Skeletal muscle satellite cell (primary cell): Measurements from ENCODE around the gene CILP. TPM values are rescaled to one million over a fixed set of nuclear protein-coding genes. Genes with fewer than 3 reads are reported as not detected.

Experiments
- H3K27me3 ChIP-seq: 2 replicates; pipeline ENCODE4 v1.7.0; 2013; ENCODE audit warnings: low read length; ENCODE audit not compliant: control insufficient read depth, insufficient read depth
- H3K36me3 ChIP-seq: 2 replicates; pipeline ENCODE4 v1.7.0; 2013; ENCODE audit warnings: mild to moderate bottlenecking, control low read depth, low read length; ENCODE audit not compliant: insufficient read depth
- H3K4me1 ChIP-seq: 2 replicates; pipeline ENCODE4 v1.7.0; 2013; ENCODE audit warnings: low read length; ENCODE audit not compliant: control insufficient read depth, insufficient read depth
- H3K4me2 ChIP-seq: 2 replicates; pipeline ENCODE4 v1.7.0; 2013; ENCODE audit warnings: mild to moderate bottlenecking, low read length
- H3K4me3 ChIP-seq: 2 replicates; pipeline ENCODE4 v1.7.0; 2013; ENCODE audit warnings: low read length
- H3K9ac ChIP-seq: 2 replicates; pipeline ENCODE4 v1.7.0; 2013; ENCODE audit warnings: mild to moderate bottlenecking, low read depth, low read length, moderate library complexity
- H3K9me3 ChIP-seq: replicated peaks from 2 replicates; pipeline ENCODE4 v1.7.0; 2013; ENCODE audit warnings: mild to moderate bottlenecking, control low read depth, low read length
- small RNA-seq: library from RNA; depleted of rRNA; stranded (forward); fragments of <200 nt; gene quantifications from one replicate; pipeline ENCODE3, GENCODE V24; 2012

Gene CILP

GRCh38 chr15:65172531-65172930 is 38.7 kb downstream of the CILP start:
- Histone ChIP-seq H3K36me3 (peaks cover 40% of the 10 kb centered on the region), H3K27me3 (no peaks in the 10 kb centered on the region), H3K4me2 (no peak overlapping the region), H3K9ac (no peak overlapping the region), H3K4me3 (no peak overlapping the region), H3K4me1 (no peaks in the 10 kb centered on the region), H3K9me3 (no peaks in the 10 kb centered on the region)

- Histone ChIP-seq H3K27me3 (no peaks in the 10 kb centered on the region), H3K36me3 (peaks cover 36% of the 10 kb centered on the region), H3K4me3 (no peak overlapping the region), H3K4me1 (no peaks in the 10 kb centered on the region), H3K9me3 (no peaks in the 10 kb centered on the region), H3K9ac (no peak overlapping the region), H3K4me2 (no peak overlapping the region)
Measured at GRCh38 chr15:65171428-65171827, 39.8 kb downstream of the CILP start.

- H3K9ac ChIP-seq: no peak overlapping the region
- H3K9me3 ChIP-seq: no peaks in the 10 kb centered on the region
- no peaks in the 10 kb centered on the region for H3K27me3 ChIP-seq
- H3K4me3 ChIP-seq: no peak overlapping the region
- no peak overlapping the region for H3K4me2 ChIP-seq
- peaks cover 37% of the 10 kb centered on the region for H3K36me3 ChIP-seq
- H3K4me1 ChIP-seq: no peaks in the 10 kb centered on the region
Measured at GRCh38 chr15:65165875-65166274, 45.4 kb downstream of the CILP start.

- H3K36me3 ChIP-seq: peaks cover 34% of the 10 kb centered on the region
Measured at GRCh38 chr15:65164139-65164538, 47.1 kb downstream of the CILP start.

GRCh38 chr15:65163041-65163440 is 48.2 kb downstream of the CILP start:
- Histone ChIP-seq H3K9ac (no peak overlapping the region), H3K36me3 (peaks cover 40% of the 10 kb centered on the region), H3K9me3 (no peaks in the 10 kb centered on the region), H3K27me3 (no peaks in the 10 kb centered on the region), H3K4me3 (no peak overlapping the region), H3K4me2 (no peak overlapping the region), H3K4me1 (no peaks in the 10 kb centered on the region)

More at GRCh38 chr15:65164139-65164538, 47.1 kb downstream of the CILP start:
- Histone ChIP-seq H3K9ac (no peak overlapping the region), H3K4me3 (no peak overlapping the region), H3K27me3 (no peaks in the 10 kb centered on the region), H3K9me3 (no peaks in the 10 kb centered on the region), H3K4me1 (no peaks in the 10 kb centered on the region), H3K4me2 (no peak overlapping the region)

- Histone ChIP-seq H3K4me1 (no peaks in the 10 kb centered on the region), H3K27me3 (no peaks in the 10 kb centered on the region), H3K4me3 (no peak overlapping the region), H3K36me3 (peaks cover 56% of the 10 kb centered on the region), H3K9me3 (no peaks in the 10 kb centered on the region), H3K4me2 (no peak overlapping the region), H3K9ac (no peak overlapping the region)
Measured at GRCh38 chr15:65156692-65157091, 54.6 kb downstream of the CILP start.

DNA sequence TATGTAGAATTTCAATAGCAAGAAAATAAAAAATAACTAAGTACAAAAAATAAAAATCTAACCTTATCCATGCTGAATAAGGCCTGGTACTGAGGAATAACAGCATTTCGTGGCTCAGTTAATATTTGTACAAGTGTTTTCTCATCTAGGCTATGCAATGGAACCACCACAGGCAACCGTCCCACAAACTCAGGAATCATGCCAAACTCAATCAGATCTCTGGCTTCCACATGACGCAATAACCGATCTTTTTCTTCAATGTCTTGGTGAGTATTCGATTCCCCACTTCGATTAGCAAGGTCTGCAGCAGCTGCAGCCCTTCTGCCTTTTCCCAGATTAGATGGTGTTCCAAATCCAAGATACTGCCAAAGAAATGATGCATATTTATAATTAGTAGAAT is 56.6 kb downstream of the CILP start:
- no peak overlapping the region for H3K4me3 ChIP-seq
- no peaks in the 10 kb centered on the region for H3K27me3 ChIP-seq
- no peaks in the 10 kb centered on the region for H3K4me1 ChIP-seq
- peaks cover 67% of the 10 kb centered on the region for H3K36me3 ChIP-seq
- H3K4me2 ChIP-seq: no peak overlapping the region
- no peak overlapping the region for H3K9ac ChIP-seq
- no peaks in the 10 kb centered on the region for H3K9me3 ChIP-seq

- Histone ChIP-seq H3K36me3 (peaks cover 37% of the 10 kb centered on the region), H3K9me3 (no peaks in the 10 kb centered on the region), H3K4me2 (no peak overlapping the region), H3K4me3 (no peak overlapping the region), H3K9ac (no peak overlapping the region), H3K27me3 (no peaks in the 10 kb centered on the region), H3K4me1 (no peaks in the 10 kb centered on the region)
Measured at GRCh38 chr15:65147902-65148301, 63.4 kb downstream of the CILP start.

DNA sequence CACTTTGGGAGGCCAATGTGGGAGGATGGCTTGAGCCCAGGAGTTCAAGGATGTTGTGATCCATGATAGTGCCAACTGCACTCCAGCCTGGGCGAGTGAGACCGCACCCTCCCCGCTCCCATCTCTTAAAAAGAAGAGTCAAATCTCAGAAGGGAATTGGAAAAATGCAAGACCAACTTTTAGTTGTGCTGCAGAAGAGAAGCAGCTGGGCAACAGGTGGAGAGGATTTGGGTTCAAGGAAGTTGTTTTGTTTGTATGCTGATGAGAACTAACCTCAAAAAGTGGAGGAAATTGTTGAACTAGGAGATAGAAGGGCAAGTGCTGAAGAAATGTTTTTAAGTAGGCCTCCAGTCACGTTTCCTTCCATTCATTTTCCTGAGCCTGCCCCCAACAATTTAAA is 64.8 kb downstream of the CILP start:
- H3K4me2 ChIP-seq: no peak overlapping the region
- peaks cover 31% of the 10 kb centered on the region for H3K36me3 ChIP-seq
- no peaks in the 10 kb centered on the region for H3K9me3 ChIP-seq
- no peak overlapping the region for H3K4me3 ChIP-seq
- no peaks in the 10 kb centered on the region for H3K4me1 ChIP-seq
- no peaks in the 10 kb centered on the region for H3K27me3 ChIP-seq
- H3K9ac ChIP-seq: no peak overlapping the region

Small RNA genes lying within 50 kb of the gene (small RNA-seq; reads per million reads assigned to genes)
- gene AC068213.1: not detected
- gene RNU6-686P: not detected
